Caco-2 (cell line): Measurements from ENCODE around the gene PRRG1. TPM values are rescaled to one million over a fixed set of nuclear protein-coding genes. Genes with fewer than 3 reads are reported as not detected.

Experiments
- BruUV-seq: library from RNA; stranded (reverse); fragments of 400-500 nt; replicated peaks from 2 replicates; lab custom pipeline; 2021; lab: Mats Ljungman, UMichigan
- CTCF ChIA-PET: fragments of 300-600 bp; sonication (Branson Sonifier 250); formaldehyde crosslinking; loops from one replicate; lab custom pipeline; 2022; ENCODE audit warnings: antibody characterized with exemption; lab: Charles Lee
- POLR2A ChIA-PET: fragments of 300-600 bp; sonication (Branson Sonifier 250); formaldehyde crosslinking; loops from one replicate; lab custom pipeline; 2022; ENCODE audit warnings: antibody characterized with exemption; lab: Charles Lee
- DNase-seq, 2 experiments: peaks; one replicate each; pipeline versions ENCODE4 v3.0.0 to v3.0.0-alpha.2; 2020 to 2022
- H3K27me3 ChIP-seq: replicated peaks from 2 replicates; pipeline ENCODE4 v1.6.0; 2011; ENCODE audit warnings: low read length; ENCODE audit not compliant: control insufficient read depth, insufficient read depth
- H3K36me3 ChIP-seq: 2 replicates; pipeline ENCODE4 v1.5.1; 2011; ENCODE audit warnings: low read length; ENCODE audit not compliant: control insufficient read depth, insufficient read depth
- H3K4me1 ChIP-seq: fragments of 250-450 bp; sonication (Bioruptor Pico); 2 replicates; pipeline ENCODE4 v1.5.1; 2020; ENCODE audit warnings: mild to moderate bottlenecking
- H3K4me3 ChIP-seq: 2 replicates; pipeline ENCODE4 v1.5.1; 2011; ENCODE audit warnings: low read depth, mild to moderate bottlenecking, control low read depth, low read length
- H3K9me3 ChIP-seq: fragments of 250-450 bp; sonication (Bioruptor Pico); 2 replicates; pipeline ENCODE4 v1.5.1; 2020; ENCODE audit warnings: mild to moderate bottlenecking, moderate library complexity
- H3K27ac Mint-ChIP-seq: one replicate; pipeline ENCODE4 v1.8.0; 2022; ENCODE audit warnings: mixed read lengths; ENCODE audit not compliant: unreplicated experiment
- H3K27me3 Mint-ChIP-seq: one replicate; pipeline ENCODE4 v1.8.0; 2022; ENCODE audit warnings: mixed read lengths; ENCODE audit not compliant: insufficient read depth, unreplicated experiment
- H3K36me3 Mint-ChIP-seq: one replicate; pipeline ENCODE4 v1.8.0; 2022; ENCODE audit warnings: mild to moderate bottlenecking, mixed read lengths; ENCODE audit not compliant: insufficient read depth, unreplicated experiment
- H3K4me1 Mint-ChIP-seq: one replicate; pipeline ENCODE4 v1.8.0; 2022; ENCODE audit warnings: low read depth, mixed read lengths; ENCODE audit not compliant: unreplicated experiment
- H3K4me3 Mint-ChIP-seq: one replicate; pipeline ENCODE4 v1.8.0; 2022; ENCODE audit warnings: mild to moderate bottlenecking, moderate library complexity, mixed read lengths; ENCODE audit not compliant: unreplicated experiment
- H3K9me3 Mint-ChIP-seq: one replicate; pipeline ENCODE4 v1.8.0; 2022; ENCODE audit warnings: mixed read lengths; ENCODE audit not compliant: unreplicated experiment
- intact Hi-C: fragments of 100-400 bp; cut with micrococcal nuclease; formaldehyde crosslinking; loops from one replicate; pipeline ENCODE4 v1.10.0; 2022; ENCODE audit not compliant: unreplicated experiment
- total RNA-seq: library from RNA; stranded (reverse); gene quantifications from 2 replicates; pipeline ENCODE4 v1.2.3, GENCODE V29; 2022
- TF ChIP-seq, protein P1 (sequence below), 2 experiments: fragments of 200-600 bp in 1 of 2; IDR thresholded peaks; 1 replicate in 1 of 2; 2 replicates in 1 of 2; pipeline versions ENCODE4 v1.5.1 to v1.8.0; 2011 to 2022; ENCODE audit warnings: antibody characterized with exemption in 1 of 2, control low read depth in 1 of 2, inconsistent platforms in 1 of 2, low read depth in 1 of 2, low read length in 1 of 2, mild to moderate bottlenecking in 1 of 2, moderate library complexity in 1 of 2; ENCODE audit not compliant: insufficient read depth in 1 of 2, severe bottlenecking in 1 of 2, unreplicated experiment in 1 of 2

Gene PRRG1
- total RNA-seq, 1 experiment from 2014 or later: 14.0 TPM

DNA sequence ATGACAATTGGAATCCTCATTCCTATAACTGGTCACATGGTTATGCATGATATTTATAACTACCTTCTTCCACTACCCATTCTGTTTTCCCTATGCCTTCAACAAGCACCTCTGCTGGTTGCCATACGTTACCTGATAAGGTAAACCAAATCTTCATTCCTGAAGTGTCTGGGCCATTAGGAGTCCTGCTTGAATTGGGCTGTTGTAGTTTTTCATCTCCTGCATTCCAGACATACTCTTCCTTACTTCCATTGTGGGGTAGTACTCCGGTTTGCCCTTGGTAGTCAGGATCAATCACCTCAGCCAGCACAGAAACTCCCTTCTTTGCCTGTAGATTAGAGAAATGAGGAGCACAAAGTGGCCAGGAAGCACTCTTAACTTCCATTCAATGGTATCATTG lies 113.2 kb downstream of the PRRG1 start:
- intact Hi-C loops: no loop called here
- DNase-seq: no peak
- TF ChIP-seq, protein P1, sequence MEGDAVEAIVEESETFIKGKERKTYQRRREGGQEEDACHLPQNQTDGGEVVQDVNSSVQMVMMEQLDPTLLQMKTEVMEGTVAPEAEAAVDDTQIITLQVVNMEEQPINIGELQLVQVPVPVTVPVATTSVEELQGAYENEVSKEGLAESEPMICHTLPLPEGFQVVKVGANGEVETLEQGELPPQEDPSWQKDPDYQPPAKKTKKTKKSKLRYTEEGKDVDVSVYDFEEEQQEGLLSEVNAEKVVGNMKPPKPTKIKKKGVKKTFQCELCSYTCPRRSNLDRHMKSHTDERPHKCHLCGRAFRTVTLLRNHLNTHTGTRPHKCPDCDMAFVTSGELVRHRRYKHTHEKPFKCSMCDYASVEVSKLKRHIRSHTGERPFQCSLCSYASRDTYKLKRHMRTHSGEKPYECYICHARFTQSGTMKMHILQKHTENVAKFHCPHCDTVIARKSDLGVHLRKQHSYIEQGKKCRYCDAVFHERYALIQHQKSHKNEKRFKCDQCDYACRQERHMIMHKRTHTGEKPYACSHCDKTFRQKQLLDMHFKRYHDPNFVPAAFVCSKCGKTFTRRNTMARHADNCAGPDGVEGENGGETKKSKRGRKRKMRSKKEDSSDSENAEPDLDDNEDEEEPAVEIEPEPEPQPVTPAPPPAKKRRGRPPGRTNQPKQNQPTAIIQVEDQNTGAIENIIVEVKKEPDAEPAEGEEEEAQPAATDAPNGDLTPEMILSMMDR (IDR thresholded peaks at IDR 0.05; ENCODE audit: insufficient read depth in 1 of 2, low read depth in 1 of 2, low read length in 1 of 2, severe bottlenecking in 1 of 2, unreplicated experiment in 1 of 2): no peak
- Mint-ChIP-seq H3K27ac (peak overlapping the region; percentile 66), H3K4me1 (peaks cover 10% of the 10 kb centered on the region), H3K9me3 (no peaks in the 10 kb centered on the region), H3K4me3 (no peak overlapping the region), H3K27me3 (no peaks in the 10 kb centered on the region), H3K36me3 (peaks cover 6% of the 10 kb centered on the region)
- Histone ChIP-seq H3K27me3 (no peaks in the 10 kb centered on the region), H3K4me3 (no peak overlapping the region), H3K4me1 (peaks cover 3% of the 10 kb centered on the region; the same call in 1 of the 2 replicates), H3K36me3 (no peaks in the 10 kb centered on the region), H3K9me3 (no peaks in the 10 kb centered on the region)
- BruUV-seq: no TSS peak
- POLR2A ChIA-PET: no interaction called here
- CTCF ChIA-PET: no interaction called here

DNA sequence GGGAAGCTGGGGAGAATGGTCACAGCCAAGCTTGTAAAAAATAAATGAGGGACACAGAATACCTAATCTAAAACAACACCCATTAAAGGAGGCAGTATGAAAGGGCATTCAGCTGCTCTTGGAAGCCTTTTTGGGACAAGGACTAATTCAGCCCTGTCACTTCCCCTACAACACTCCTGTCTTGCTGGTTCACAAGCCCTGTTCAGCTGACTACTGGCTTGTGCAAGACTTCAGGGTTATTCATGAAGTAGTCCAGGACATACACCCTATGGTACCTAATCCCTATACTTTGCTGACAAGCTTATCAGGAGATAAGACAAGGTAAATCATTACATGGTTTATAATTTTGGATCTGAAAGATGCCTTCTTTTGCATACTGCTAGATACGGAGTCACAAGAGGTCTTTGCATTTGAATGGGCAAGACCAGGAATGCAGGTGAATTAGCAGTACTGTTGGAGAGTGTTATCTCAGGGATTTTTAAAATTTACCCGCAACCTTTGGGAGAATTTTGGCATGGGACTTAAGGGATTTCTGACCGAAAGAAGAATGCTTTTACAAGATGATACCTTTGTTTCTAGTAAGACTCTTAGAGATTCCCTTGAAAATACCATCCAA lies 119.1 kb downstream of the PRRG1 start:
- Histone ChIP-seq H3K9me3 (no peaks in the 10 kb centered on the region), H3K27me3 (no peaks in the 10 kb centered on the region), H3K36me3 (no peaks in the 10 kb centered on the region), H3K4me1 (no peaks in the 10 kb centered on the region), H3K4me3 (no peak overlapping the region)
- DNase-seq: no peak
- CTCF ChIA-PET: no interaction called here
- Mint-ChIP-seq H3K27me3 (no peaks in the 10 kb centered on the region), H3K9me3 (no peaks in the 10 kb centered on the region), H3K36me3 (no peaks in the 10 kb centered on the region), H3K4me3 (no peak overlapping the region), H3K27ac (no peak overlapping the region), H3K4me1 (no peaks in the 10 kb centered on the region)
- TF ChIP-seq, protein P1 (IDR thresholded peaks at IDR 0.05; ENCODE audit: insufficient read depth in 1 of 2, low read depth in 1 of 2, low read length in 1 of 2, severe bottlenecking in 1 of 2, unreplicated experiment in 1 of 2): no peak
- no TSS peak for BruUV-seq
- POLR2A ChIA-PET: no interaction called here
- intact Hi-C loops: no loop called here

DNA sequence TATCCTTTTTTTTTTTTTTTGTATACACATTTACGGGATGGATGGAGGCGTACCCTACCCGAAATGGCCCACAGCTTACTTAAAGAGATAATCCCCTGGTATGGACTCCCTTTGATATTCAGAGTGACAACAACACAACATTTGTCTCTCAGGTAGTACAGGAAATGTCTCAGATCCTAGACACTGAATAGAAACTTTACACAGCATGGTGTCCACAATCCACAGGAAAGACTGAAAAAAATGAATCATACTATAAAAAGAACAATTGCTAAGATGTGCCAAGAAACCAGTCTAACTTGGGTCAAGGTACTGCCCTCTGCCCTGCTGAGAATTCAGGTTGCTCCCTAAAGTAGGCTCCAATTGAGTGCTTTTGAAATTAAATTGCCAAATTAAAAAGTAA lies 121.5 kb downstream of the PRRG1 start:
- ChIA-PET POLR2A (no interaction called here), CTCF (no interaction called here)
- no peaks in the 10 kb centered on the region for H3K4me1 ChIP-seq
- no peaks in the 10 kb centered on the region for H3K27me3 ChIP-seq
- intact Hi-C loops: no loop called here
- Mint-ChIP-seq H3K4me3 (no peak overlapping the region), H3K27ac (no peak overlapping the region), H3K27me3 (no peaks in the 10 kb centered on the region), H3K9me3 (no peaks in the 10 kb centered on the region), H3K36me3 (no peaks in the 10 kb centered on the region), H3K4me1 (no peaks in the 10 kb centered on the region)
- TF ChIP-seq, protein P1 (IDR thresholded peaks at IDR 0.05; ENCODE audit: insufficient read depth in 1 of 2, low read depth in 1 of 2, low read length in 1 of 2, severe bottlenecking in 1 of 2, unreplicated experiment in 1 of 2): no peak
- BruUV-seq: no TSS peak
- no peaks in the 10 kb centered on the region for H3K9me3 ChIP-seq
- no peaks in the 10 kb centered on the region for H3K36me3 ChIP-seq
- DNase-seq: no peak
- no peak overlapping the region for H3K4me3 ChIP-seq
